ENCODE results near the gene ACSS1. TPM values are rescaled to one million over a fixed set of nuclear protein-coding genes. Genes with fewer than 3 reads are reported as not detected.

ACSS1 gene
- total RNA-seq, 1 donor from 2014 or later: 0.27 TPM

DNA sequence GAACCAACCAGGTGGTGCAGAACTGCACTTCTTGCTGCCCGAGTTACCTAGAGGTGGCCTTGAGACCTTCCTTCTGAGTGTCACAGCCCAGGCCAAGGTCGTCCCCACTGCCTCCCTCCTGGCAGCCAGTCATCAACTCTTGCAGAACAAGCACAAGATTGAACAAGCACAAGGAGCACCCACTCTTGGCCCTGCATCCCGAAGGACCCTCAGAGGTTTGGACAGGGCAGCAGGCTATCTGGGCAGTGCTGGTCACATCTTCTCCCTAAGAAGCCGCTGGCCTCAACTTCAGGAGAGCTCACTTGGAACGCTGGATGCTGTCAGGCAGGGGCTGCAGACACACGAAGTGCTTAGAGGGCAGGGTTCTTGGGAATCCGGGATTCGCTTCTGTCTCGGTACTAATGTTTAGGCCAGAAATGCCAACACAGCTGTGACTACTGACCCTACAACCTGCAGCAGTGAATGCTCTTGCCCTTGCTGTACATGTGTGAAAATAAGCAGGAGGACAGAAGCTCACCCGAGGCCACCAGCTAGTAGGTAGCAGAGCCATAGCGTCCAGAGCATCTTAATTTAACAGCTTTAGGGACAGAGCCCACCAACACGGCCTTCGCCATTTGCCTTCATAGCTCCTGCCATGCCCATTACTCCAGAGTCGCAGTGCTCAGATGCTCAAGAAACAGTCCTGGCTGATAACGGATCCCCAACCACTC, 4.0 kb upstream of the ACSS1 start:
- Histone ChIP-seq H4K20me1 (ENCODE audit: insufficient read depth, low read length) (peaks cover under 1% of the 10 kb centered on the region), H3K27me3 (ENCODE audit: insufficient read depth, low read length) (peaks cover 52% of the 10 kb centered on the region), H3K4me2 (ENCODE audit: low read length) (no peak overlapping the region), H3K9ac (ENCODE audit: low read length) (no peak overlapping the region), H3K4me1 (ENCODE audit: insufficient read depth, low read length) (peaks cover 6% of the 10 kb centered on the region), H3K4me3 (ENCODE audit: insufficient read depth, low read depth, low read length) (no peak overlapping the region), H3K36me3 (ENCODE audit: insufficient read depth, low read length) (no peaks in the 10 kb centered on the region), H3K9me3 (ENCODE audit: insufficient read depth, low read depth, low read length) (no peaks in the 10 kb centered on the region), H3K79me2 (ENCODE audit: insufficient read depth, low read length) (no peaks in the 10 kb centered on the region), H2AFZ (ENCODE audit: low read depth, low read length) (no peak overlapping the region), H3K27ac (ENCODE audit: low read depth, low read length) (no peak overlapping the region)
- Mint-ChIP-seq H3K27me3 (ENCODE audit: low read depth, unreplicated experiment) (peaks cover 78% of the 10 kb centered on the region), H3K9me3 (ENCODE audit: unreplicated experiment) (peaks cover 6% of the 10 kb centered on the region), H3K36me3 (ENCODE audit: low read depth, unreplicated experiment) (no peaks in the 10 kb centered on the region), H3K27ac (ENCODE audit: unreplicated experiment) (no peak overlapping the region), H3K4me1 (ENCODE audit: low read depth, unreplicated experiment) (no peaks in the 10 kb centered on the region), H3K4me3 (ENCODE audit: unreplicated experiment) (no peak overlapping the region)
- FAIRE-seq (no peak), DNase-seq (ENCODE audit: low read depth) (no peak)
- TF ChIP-seq, protein P1, sequence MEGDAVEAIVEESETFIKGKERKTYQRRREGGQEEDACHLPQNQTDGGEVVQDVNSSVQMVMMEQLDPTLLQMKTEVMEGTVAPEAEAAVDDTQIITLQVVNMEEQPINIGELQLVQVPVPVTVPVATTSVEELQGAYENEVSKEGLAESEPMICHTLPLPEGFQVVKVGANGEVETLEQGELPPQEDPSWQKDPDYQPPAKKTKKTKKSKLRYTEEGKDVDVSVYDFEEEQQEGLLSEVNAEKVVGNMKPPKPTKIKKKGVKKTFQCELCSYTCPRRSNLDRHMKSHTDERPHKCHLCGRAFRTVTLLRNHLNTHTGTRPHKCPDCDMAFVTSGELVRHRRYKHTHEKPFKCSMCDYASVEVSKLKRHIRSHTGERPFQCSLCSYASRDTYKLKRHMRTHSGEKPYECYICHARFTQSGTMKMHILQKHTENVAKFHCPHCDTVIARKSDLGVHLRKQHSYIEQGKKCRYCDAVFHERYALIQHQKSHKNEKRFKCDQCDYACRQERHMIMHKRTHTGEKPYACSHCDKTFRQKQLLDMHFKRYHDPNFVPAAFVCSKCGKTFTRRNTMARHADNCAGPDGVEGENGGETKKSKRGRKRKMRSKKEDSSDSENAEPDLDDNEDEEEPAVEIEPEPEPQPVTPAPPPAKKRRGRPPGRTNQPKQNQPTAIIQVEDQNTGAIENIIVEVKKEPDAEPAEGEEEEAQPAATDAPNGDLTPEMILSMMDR (IDR thresholded peaks at IDR 0.05; ENCODE audit: insufficient read depth, low read depth, low read length): no peak
- TF ChIP-seq EZH2 (IDR thresholded peaks at IDR 0.05; ENCODE audit: insufficient read depth, low read length): no peak

- H3K79me2 ChIP-seq (ENCODE audit: insufficient read depth, low read length): no peaks in the 10 kb centered on the region
- H3K4me3 ChIP-seq (ENCODE audit: insufficient read depth, low read depth, low read length): no peak overlapping the region
- Mint-ChIP-seq H3K4me1 (ENCODE audit: low read depth, unreplicated experiment) (no peaks in the 10 kb centered on the region), H3K4me3 (ENCODE audit: unreplicated experiment) (no peak overlapping the region), H3K27me3 (ENCODE audit: low read depth, unreplicated experiment) (peaks cover 79% of the 10 kb centered on the region), H3K36me3 (ENCODE audit: low read depth, unreplicated experiment) (no peaks in the 10 kb centered on the region), H3K9me3 (ENCODE audit: unreplicated experiment) (peaks cover 6% of the 10 kb centered on the region), H3K27ac (ENCODE audit: unreplicated experiment) (peak overlapping the region; percentile 58)
- no peak overlapping the region for H2AFZ ChIP-seq (ENCODE audit: low read depth, low read length)
- H3K4me1 ChIP-seq (ENCODE audit: insufficient read depth, low read length): peaks cover 13% of the 10 kb centered on the region
- no peak for DNase-seq (ENCODE audit: low read depth)
- H4K20me1 ChIP-seq (ENCODE audit: insufficient read depth, low read length): peaks cover 3% of the 10 kb centered on the region
- FAIRE-seq: no peak
- H3K9ac ChIP-seq (ENCODE audit: low read length): no peak overlapping the region
- no peak overlapping the region for H3K4me2 ChIP-seq (ENCODE audit: low read length)
- H3K36me3 ChIP-seq (ENCODE audit: insufficient read depth, low read length): no peaks in the 10 kb centered on the region
- H3K27ac ChIP-seq (ENCODE audit: low read depth, low read length): no peak overlapping the region
- no peaks in the 10 kb centered on the region for H3K9me3 ChIP-seq (ENCODE audit: insufficient read depth, low read depth, low read length)
- peaks cover 49% of the 10 kb centered on the region for H3K27me3 ChIP-seq (ENCODE audit: insufficient read depth, low read length)
- TF ChIP-seq, protein P1 (IDR thresholded peaks at IDR 0.05; ENCODE audit: insufficient read depth, low read depth, low read length): no peak
- TF ChIP-seq EZH2 (IDR thresholded peaks at IDR 0.05; ENCODE audit: insufficient read depth, low read length): no peak
Observed at GRCh38 chr20:25061103-25061799, 3.3 kb upstream of the ACSS1 start.

Measured in astrocyte (in vitro differentiated cells and primary cell).